ENCODE measurements around the gene RFX4.

- TF ChIP-seq, protein P1, sequence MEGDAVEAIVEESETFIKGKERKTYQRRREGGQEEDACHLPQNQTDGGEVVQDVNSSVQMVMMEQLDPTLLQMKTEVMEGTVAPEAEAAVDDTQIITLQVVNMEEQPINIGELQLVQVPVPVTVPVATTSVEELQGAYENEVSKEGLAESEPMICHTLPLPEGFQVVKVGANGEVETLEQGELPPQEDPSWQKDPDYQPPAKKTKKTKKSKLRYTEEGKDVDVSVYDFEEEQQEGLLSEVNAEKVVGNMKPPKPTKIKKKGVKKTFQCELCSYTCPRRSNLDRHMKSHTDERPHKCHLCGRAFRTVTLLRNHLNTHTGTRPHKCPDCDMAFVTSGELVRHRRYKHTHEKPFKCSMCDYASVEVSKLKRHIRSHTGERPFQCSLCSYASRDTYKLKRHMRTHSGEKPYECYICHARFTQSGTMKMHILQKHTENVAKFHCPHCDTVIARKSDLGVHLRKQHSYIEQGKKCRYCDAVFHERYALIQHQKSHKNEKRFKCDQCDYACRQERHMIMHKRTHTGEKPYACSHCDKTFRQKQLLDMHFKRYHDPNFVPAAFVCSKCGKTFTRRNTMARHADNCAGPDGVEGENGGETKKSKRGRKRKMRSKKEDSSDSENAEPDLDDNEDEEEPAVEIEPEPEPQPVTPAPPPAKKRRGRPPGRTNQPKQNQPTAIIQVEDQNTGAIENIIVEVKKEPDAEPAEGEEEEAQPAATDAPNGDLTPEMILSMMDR (IDR thresholded peaks at IDR 0.05 in 4 of 5, conservative IDR thresholded peaks at IDR 0.05 in 1 of 5) = no peak
- TF ChIP-seq POLR2A (IDR thresholded peaks at IDR 0.05) = no peak
Observed at GRCh38 chr12:106584104-106585064, 1.6 kb downstream of the RFX4 start.

Data from gastrocnemius medialis (tissue), 4 donors.